Kidney (tissue), 14 donors: ENCODE measurements around the gene SLC12A7. TPM values are rescaled to one million over a fixed set of nuclear protein-coding genes. Genes with fewer than 3 reads are reported as not detected.

Experiments used
- DNase-seq, 5 donors: peaks; one replicate each; pipeline ENCODE4 v3.0.0-alpha.2; 2013 to 2020
- FAIRE-seq: peaks from 2 replicates; lab custom pipeline; 2012; peaks lifted over from hg19 to GRCh38; lab: Jason Lieb, UNC
- H3K27ac ChIP-seq, 2 donors: one replicate each; pipeline ENCODE4 v1.7.0; 2013; ENCODE audit warnings: low read depth in 2 of 2, low read length in 2 of 2, inconsistent platforms in 1 of 2
- H3K27me3 ChIP-seq: one replicate; pipeline ENCODE4 v1.7.1; 2013; ENCODE audit warnings: low read length, inconsistent platforms; ENCODE audit not compliant: control insufficient read depth, insufficient read depth
- H3K36me3 ChIP-seq, 3 donors: one replicate each; pipeline versions ENCODE4 v1.7.0 to v1.7.1; 2013; ENCODE audit warnings: low read length in 3 of 3, control low read depth in 1 of 3, inconsistent platforms in 1 of 3; ENCODE audit not compliant: insufficient read depth in 3 of 3, control insufficient read depth in 2 of 3
- H3K4me1 ChIP-seq, 3 donors: one replicate each; pipeline versions ENCODE4 v1.7.0 to v1.7.1; 2013; ENCODE audit warnings: low read length in 3 of 3, inconsistent platforms in 1 of 3, low read depth in 1 of 3; ENCODE audit not compliant: control insufficient read depth in 2 of 3, insufficient read depth in 2 of 3
- H3K4me3 ChIP-seq, 3 donors: one replicate each; pipeline versions ENCODE4 v1.7.0 to v1.8.1; 2013; ENCODE audit warnings: low read length in 3 of 3, control low read depth in 1 of 3, inconsistent platforms in 1 of 3
- H3K9ac ChIP-seq, 3 donors: one replicate each; pipeline versions ENCODE4 v1.7.0 to v1.7.1; 2013; ENCODE audit warnings: low read length in 3 of 3, control low read depth in 1 of 3, inconsistent platforms in 1 of 3
- H3K9me3 ChIP-seq, 3 donors: one replicate each; pipeline versions ENCODE4 v1.7.0 to v1.7.1; 2013; ENCODE audit warnings: low read length in 3 of 3, control low read depth in 1 of 3, inconsistent platforms in 1 of 3; ENCODE audit not compliant: control insufficient read depth in 2 of 3, insufficient read depth in 1 of 3
- intact Hi-C: fragments of 100-400 bp; cut with DNase I; formaldehyde crosslinking; loops from one replicate; pipeline ENCODE4 v1.11.1; 2022
- polyA plus RNA-seq: library from polyadenylated mRNA; stranded (reverse); fragments of 350-450 nt; fragmentation: Illumina TruSeq; extraction: RNeasy Lipid Tissue Mini Kit (QIAGEN cat#74804); gene quantifications from one replicate; pipeline ENCODE4 v1.2.3, GENCODE V29; 2014; ENCODE audit warnings: low read depth, low replicate concordance; ENCODE audit not compliant: insufficient read depth
- total RNA-seq: library from RNA; stranded (reverse); fragmentation: NEBNext Ultra II Directional; extraction: Animal tissue kit (Norgen Biotek cat#: 25700); gene quantifications from one replicate; pipeline ENCODE4 v1.2.1, GENCODE V29; 2021
- TF ChIP-seq, protein P1 (sequence below): IDR thresholded peaks from 3 replicates; pipeline ENCODE4 v1.5.1; 2012; ENCODE audit warnings: mild to moderate bottlenecking, moderate library complexity, borderline replicate concordance; ENCODE audit not compliant: insufficient read depth; ENCODE audit errors: extremely low read depth
- donor health status: control.
- donor health status: control.
- donor health status: control.
- donor health status: control.
- donor health status: control.
- donor health status: DM: yes; HTN: yes; CAD: no.
- donor health status: Normal renal cell carcinoma (clear cell type).

SLC12A7 gene
- total and polyA plus RNA-seq, 2 donors from 2014 or later: 28.2 to 92.9 TPM

- H3K4me1 ChIP-seq: no peaks in the 10 kb centered on the region
- H3K4me3 ChIP-seq: no peak overlapping the region
- H3K27me3 ChIP-seq: no peaks in the 10 kb centered on the region
- DNase-seq (no peak), FAIRE-seq (no peak)
- H3K27ac ChIP-seq: no peak overlapping the region
- H3K9me3 ChIP-seq: no peaks in the 10 kb centered on the region
- peaks cover 0 to 46% (median 7%) of the 10 kb centered on the region in 3 donors for H3K36me3 ChIP-seq
- no peak overlapping the region for H3K9ac ChIP-seq
- intact Hi-C loops: no loop called here
- TF ChIP-seq, protein P1, sequence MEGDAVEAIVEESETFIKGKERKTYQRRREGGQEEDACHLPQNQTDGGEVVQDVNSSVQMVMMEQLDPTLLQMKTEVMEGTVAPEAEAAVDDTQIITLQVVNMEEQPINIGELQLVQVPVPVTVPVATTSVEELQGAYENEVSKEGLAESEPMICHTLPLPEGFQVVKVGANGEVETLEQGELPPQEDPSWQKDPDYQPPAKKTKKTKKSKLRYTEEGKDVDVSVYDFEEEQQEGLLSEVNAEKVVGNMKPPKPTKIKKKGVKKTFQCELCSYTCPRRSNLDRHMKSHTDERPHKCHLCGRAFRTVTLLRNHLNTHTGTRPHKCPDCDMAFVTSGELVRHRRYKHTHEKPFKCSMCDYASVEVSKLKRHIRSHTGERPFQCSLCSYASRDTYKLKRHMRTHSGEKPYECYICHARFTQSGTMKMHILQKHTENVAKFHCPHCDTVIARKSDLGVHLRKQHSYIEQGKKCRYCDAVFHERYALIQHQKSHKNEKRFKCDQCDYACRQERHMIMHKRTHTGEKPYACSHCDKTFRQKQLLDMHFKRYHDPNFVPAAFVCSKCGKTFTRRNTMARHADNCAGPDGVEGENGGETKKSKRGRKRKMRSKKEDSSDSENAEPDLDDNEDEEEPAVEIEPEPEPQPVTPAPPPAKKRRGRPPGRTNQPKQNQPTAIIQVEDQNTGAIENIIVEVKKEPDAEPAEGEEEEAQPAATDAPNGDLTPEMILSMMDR: no peak
Observed at GRCh38 chr5:1075931-1076330, 35.9 kb downstream of the SLC12A7 start.

- H3K36me3 ChIP-seq: peaks cover 0 to 46% (median 7%) of the 10 kb centered on the region in 3 donors
- TF ChIP-seq, protein P1: no peak
- FAIRE-seq (no peak), DNase-seq (no peak)
- intact Hi-C loops: no loop called here
- H3K9ac ChIP-seq: no peak overlapping the region
- no peaks in the 10 kb centered on the region for H3K27me3 ChIP-seq
- no peaks in the 10 kb centered on the region for H3K9me3 ChIP-seq
- no peak overlapping the region for H3K27ac ChIP-seq
- H3K4me1 ChIP-seq: no peaks in the 10 kb centered on the region
- no peak overlapping the region for H3K4me3 ChIP-seq
Observed at GRCh38 chr5:1075555-1075881, 36.3 kb downstream of the SLC12A7 start.

DNA sequence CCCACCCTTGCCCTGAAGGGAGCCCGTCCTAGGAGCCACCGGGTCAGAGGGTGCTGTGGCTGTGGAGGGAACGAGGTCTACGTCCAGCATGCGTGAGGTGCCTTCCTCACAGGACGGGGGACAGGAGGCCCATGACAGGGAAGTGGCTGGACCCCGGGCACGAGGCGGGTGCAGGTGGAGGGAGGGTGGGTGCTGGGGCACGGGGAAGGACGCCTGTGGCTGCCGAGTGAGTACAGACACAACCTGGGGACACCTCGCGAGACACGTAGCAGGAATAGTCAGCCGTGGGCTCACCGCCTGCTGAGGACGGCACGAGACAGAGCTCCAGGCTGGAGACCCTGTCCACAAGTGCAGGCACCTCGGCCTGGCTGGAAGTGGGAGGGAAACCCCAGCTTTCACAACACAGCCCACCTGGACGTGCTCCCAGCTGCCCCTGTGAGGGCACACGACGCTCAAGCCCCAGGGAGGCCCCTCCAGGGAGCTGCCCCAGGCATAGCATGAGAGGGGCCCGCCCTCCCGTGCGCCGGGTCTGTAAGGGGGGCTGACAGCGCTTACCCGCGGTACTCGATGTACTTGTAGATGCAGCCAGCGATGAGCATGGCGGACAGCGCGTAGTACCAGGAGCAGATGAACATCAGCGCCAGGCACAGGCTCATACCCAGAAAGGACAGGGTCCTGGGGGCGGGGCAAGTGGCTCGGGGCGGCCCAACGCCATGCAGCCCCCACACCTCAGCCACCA, 36.9 kb downstream of the SLC12A7 start:
- DNase-seq (no peak), FAIRE-seq (no peak)
- Histone ChIP-seq H3K36me3 (peaks cover 0 to 46% (median 7%) of the 10 kb centered on the region in 3 donors), H3K9me3 (no peaks in the 10 kb centered on the region), H3K27me3 (no peaks in the 10 kb centered on the region), H3K4me3 (no peak overlapping the region), H3K4me1 (no peaks in the 10 kb centered on the region), H3K27ac (no peak overlapping the region), H3K9ac (no peak overlapping the region)
- TF ChIP-seq, protein P1: no peak
- intact Hi-C loops: no loop called here
